Duodenal mucosa (tissue), 2 donors: Measurements from ENCODE around the gene GALE.
"Not testable (repeated sequence)": the region's sequence is repeated elsewhere in the genome, so short reads cannot be mapped to it uniquely, and the experiment has no call there.

Experiments
- H3K27ac ChIP-seq: one replicate; pipeline ENCODE4 v1.7.0; 2013; ENCODE audit warnings: low read depth, low read length
- H3K27me3 ChIP-seq, 2 donors: one replicate each; pipeline ENCODE4 v1.7.0; 2013; ENCODE audit warnings: low read length in 2 of 2, control low read depth in 1 of 2; ENCODE audit not compliant: insufficient read depth in 2 of 2, control insufficient read depth in 1 of 2
- H3K36me3 ChIP-seq, 2 donors: one replicate each; pipeline ENCODE4 v1.7.0; 2013; ENCODE audit warnings: low read length in 2 of 2, control low read depth in 1 of 2; ENCODE audit not compliant: insufficient read depth in 2 of 2, control insufficient read depth in 1 of 2
- H3K4me1 ChIP-seq, 2 donors: one replicate each; pipeline ENCODE4 v1.7.0; 2013; ENCODE audit warnings: low read length in 2 of 2, control low read depth in 1 of 2; ENCODE audit not compliant: insufficient read depth in 2 of 2, control insufficient read depth in 1 of 2
- H3K4me3 ChIP-seq, 2 donors: one replicate each; pipeline ENCODE4 v1.7.0; 2013; ENCODE audit warnings: low read length in 2 of 2, low read depth in 1 of 2
- H3K9ac ChIP-seq, 2 donors: one replicate each; pipeline ENCODE4 v1.7.0; 2013; ENCODE audit warnings: low read length in 2 of 2, low read depth in 1 of 2
- H3K9me3 ChIP-seq, 2 donors: one replicate each; pipeline ENCODE4 v1.7.0; 2013; ENCODE audit warnings: low read length in 2 of 2, control low read depth in 1 of 2; ENCODE audit not compliant: control insufficient read depth in 1 of 2

The GALE gene

DNA sequence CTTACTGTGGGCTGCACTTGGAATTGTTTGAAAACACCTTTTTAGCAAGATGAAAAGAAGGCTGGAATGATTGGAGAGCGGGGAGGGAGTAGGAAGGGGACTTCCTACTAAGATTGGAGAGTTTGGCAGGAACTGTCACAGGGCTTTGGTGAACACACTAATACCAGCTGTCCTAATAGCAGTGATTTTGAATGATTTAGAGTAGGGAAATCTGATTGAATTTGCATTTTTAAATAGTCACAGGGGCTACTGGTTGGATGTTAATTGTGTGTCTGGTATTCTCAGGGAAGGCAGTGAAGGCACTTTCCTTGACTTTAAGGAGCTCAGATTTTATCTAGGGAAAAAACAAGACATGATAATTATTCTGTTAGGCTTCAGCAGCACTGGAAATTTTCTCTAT, 27.2 kb upstream of the GALE start:
- Histone ChIP-seq H3K9ac (no peak overlapping the region), H3K9me3 (no peaks in the 10 kb centered on the region), H3K4me3 (no peak overlapping the region), H3K36me3 (no peaks in the 10 kb centered on the region), H3K4me1 (peaks cover 9 to 10% of the 10 kb centered on the region in 2 donors), H3K27ac (no peak overlapping the region), H3K27me3 (no peaks in the 10 kb centered on the region)

DNA sequence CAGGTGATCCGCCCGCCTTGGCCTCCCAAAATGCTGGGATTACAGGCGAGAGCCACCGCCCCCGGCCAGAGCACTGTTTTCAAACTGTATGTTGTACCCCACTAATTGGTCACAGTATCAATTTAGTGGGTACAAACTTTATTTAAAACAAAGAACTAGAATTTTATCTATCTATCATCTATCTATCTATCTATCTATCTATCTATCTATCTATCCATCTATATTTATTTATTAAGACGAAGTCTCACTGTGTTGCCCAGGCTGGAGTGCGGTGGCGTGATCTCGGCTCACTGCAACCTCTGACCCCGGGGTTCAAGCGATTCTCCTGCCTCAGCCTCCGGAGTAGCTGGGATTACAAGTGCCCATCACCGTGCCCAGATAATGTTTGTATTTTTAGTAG, 26.0 kb upstream of the GALE start:
- H3K4me1 ChIP-seq, H3K4me3 ChIP-seq, H3K27me3 ChIP-seq, H3K9me3 ChIP-seq, H3K27ac ChIP-seq, H3K36me3 ChIP-seq, H3K9ac ChIP-seq: not testable (repeated sequence)

DNA sequence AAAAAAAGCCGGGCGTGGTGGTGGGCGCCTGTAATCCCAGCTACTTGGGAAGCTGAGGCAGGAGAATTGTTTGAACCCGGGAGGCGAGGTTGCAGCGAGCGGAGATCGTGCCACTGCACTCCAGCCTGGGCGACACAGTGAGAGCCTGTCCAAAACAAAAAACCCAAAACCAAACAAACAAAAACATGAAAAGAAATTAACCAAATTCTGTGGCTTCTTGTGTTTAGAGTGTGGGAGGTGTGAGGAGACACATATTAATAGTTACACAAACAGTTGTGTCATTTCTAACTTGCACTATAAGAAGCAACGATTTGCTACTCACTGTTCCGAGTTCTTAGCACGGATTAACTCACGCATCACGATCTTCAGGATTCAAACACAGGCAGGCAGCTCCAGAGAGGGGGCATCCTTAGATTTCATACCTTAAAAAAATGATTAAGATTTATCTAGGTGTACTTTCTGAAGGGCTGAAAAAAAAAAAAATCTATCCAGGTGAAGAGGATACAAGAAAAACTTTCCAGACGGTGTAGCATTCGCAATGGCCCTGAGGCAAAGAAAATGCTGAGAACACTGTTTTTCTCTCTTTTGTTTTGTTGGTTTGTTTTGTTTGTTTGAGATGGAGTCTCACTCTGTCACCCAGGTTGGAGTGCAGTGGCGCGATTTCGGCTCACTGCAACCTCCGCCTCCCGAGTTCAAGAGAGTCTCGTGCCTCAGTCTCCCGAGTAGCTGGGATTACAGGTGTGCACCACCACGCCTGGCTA, 25.4 kb upstream of the GALE start:
- H3K36me3 ChIP-seq = no peaks in the 10 kb centered on the region
- H3K4me1 ChIP-seq = peaks cover 9 to 10% of the 10 kb centered on the region in 2 donors
- H3K9ac ChIP-seq = peak overlapping the region; percentile 99
- H3K4me3 ChIP-seq = peak overlapping the region; percentile 93 to 98
- no peaks in the 10 kb centered on the region for H3K27me3 ChIP-seq
- H3K9me3 ChIP-seq = no peaks in the 10 kb centered on the region
- H3K27ac ChIP-seq = no peak overlapping the region

DNA sequence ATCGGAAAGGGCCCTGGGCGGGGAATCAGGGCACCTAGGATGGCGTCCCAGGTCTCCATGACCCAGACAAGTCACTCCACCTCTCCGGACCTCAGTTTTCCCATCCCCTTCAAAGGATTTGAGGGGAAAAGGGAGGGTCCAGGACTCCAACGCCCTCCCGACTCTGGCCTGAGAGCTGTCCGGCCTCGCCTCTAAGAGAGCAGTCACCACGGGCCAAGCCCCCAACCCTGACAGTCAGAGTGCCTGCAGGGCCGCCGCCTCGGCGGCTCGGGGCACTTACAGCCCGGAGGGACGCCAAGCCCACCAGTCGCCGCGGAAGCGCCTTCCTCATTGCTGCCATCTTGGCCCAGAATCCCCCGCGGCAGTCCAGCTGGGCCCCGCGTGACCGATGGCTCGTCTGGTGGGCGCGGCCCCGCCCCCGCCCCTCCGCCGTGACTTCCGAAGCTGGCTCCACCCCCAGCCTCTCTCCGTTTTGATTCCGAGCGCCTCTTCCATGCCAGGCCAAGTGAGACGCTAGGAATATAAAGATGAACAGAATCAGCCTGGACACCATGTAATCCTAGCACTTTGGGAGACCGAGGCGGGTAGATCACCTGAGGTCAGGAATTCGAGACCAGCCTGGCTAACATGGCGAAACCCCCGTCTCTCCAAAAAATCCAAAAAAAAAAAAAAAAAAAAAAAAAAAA, 24.7 kb upstream of the GALE start, which contains the start of gene HMGCL:
TSS of gene HMGCL (minus strand) at position 354 of the 686 bp plus-strand sequence. CDS start at position 340, 14 bp downstream.
- Histone ChIP-seq H3K4me3 (peak within 1 kb of the TSS; percentile 93 to 98), H3K27ac (peak within 1 kb of the TSS; percentile 86), H3K36me3 (no peaks in the 10 kb centered on the region), H3K27me3 (no peaks in the 10 kb centered on the region), H3K9ac (peak within 1 kb of the TSS; percentile 99), H3K4me1 (peaks cover 9 to 10% of the 10 kb centered on the region in 2 donors), H3K9me3 (no peaks in the 10 kb centered on the region)

DNA sequence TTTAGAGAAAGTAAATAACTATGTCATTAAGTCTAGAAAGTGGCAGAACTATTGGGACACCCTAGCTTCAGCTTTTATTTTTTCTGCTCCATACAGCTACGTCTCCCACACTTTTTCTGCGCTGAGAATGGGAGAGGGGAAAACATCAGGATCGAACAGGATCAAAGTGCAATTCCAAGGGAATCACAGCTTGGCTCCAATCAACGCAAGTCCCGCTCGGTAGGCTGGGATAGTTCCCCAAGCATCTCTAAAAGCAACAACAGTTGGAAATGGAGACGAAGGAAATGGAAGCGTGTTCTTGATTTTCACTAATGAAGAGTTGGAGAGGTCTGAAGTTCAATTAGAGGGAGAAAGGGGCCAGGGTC, 24.1 kb upstream of the GALE start:
- Histone ChIP-seq H3K27ac (peak overlapping the region; percentile 86), H3K4me3 (peak overlapping the region; percentile 93 to 98), H3K4me1 (peaks cover 9 to 10% of the 10 kb centered on the region in 2 donors), H3K36me3 (no peaks in the 10 kb centered on the region), H3K27me3 (no peaks in the 10 kb centered on the region), H3K9me3 (no peaks in the 10 kb centered on the region), H3K9ac (peak overlapping the region; percentile 99)

DNA sequence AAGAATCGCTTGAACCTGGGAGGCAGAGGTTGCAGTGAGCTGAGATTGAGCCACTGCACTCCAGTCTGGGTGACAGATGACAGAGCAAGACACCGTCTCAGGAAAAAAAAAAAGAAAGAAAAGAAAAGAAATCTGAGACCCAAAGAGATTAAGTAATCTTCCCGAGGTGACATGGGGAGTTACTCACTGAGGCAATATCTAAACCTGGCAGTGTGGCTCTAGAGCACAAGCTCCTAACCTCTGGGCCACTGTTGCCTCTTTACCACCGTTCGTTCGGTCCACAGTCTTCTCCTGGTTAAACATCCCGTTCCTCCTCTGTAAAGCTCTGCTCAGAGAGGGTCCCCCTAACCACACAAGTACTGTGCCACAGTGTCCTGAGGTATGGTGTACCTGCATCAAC, 23.2 kb upstream of the GALE start:
- no peaks in the 10 kb centered on the region for H3K27me3 ChIP-seq
- no peaks in the 10 kb centered on the region for H3K9me3 ChIP-seq
- H3K27ac ChIP-seq = no peak overlapping the region
- H3K4me3 ChIP-seq = no peak overlapping the region
- H3K9ac ChIP-seq = no peak overlapping the region
- no peaks in the 10 kb centered on the region for H3K36me3 ChIP-seq
- H3K4me1 ChIP-seq = peaks cover 9 to 10% of the 10 kb centered on the region in 2 donors

DNA sequence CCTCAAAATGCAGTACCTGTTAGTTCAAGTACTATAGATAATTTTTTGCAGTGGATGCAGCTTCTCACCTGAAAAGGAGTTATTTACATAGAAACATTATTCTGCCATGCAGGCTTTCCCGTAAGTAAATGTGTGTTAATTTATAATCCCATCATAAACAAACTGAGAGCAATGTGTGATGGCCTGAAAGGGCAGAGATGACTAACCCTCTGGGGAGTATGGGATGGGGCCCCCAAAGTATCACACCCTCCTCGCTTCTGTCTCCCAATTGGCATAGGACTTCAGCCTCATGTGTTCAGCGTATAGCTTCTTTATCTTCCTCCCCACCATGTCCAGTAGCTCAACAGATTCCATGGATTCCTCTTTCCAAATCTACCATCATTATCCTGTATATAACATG, 17.1 kb upstream of the GALE start:
- Histone ChIP-seq H3K9me3 (no peaks in the 10 kb centered on the region), H3K4me3 (no peak overlapping the region), H3K27ac (no peak overlapping the region), H3K9ac (no peak overlapping the region), H3K4me1 (no peaks in the 10 kb centered on the region), H3K36me3 (peaks cover 19 to 43% of the 10 kb centered on the region in 2 donors), H3K27me3 (no peaks in the 10 kb centered on the region)

DNA sequence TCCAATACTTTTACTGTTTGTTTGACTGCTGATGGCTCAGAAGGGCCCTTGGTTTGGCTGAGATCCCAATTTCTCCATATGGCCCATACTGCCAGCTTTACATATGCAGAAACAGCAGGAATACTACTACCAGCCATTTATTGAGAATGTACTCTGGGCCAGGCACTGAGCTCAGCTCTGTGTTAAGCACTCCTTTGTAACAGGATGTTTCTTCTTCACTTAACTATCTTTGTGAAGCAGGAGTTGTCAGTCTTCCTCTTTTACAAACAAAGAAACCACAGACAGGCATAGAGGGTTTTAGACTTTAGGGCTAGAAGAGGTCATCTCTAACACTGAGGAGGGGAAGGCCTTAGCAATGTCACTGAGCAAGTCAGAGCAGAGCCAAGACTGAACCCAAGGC, 16.4 kb upstream of the GALE start:
- Histone ChIP-seq H3K9me3 (no peaks in the 10 kb centered on the region), H3K27ac (no peak overlapping the region), H3K4me1 (no peaks in the 10 kb centered on the region), H3K27me3 (no peaks in the 10 kb centered on the region), H3K9ac (no peak overlapping the region), H3K36me3 (peaks cover 19 to 43% of the 10 kb centered on the region in 2 donors), H3K4me3 (no peak overlapping the region)

DNA sequence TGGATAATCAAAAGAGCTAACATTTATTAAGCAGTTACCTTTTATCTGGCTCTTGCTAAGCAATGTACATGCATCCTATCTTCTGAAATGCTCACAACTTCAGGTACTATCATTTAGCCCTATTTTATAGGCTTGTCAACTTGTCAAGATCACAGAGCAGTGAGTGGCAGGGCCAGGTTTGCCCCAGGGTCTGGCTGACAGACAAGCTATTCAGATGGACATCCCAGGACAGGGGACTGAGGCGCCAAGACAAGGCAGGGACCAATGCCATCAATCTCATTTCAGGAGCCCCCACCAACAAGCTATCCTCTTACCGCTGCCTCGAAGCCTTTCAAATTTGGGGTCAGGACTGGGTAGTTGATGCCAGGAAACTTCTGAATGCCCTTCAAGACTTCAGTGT, 15.8 kb upstream of the GALE start:
- Histone ChIP-seq H3K4me1 (peaks cover 0 to 2% of the 10 kb centered on the region in 2 donors), H3K36me3 (peaks cover 19 to 43% of the 10 kb centered on the region in 2 donors), H3K9me3 (no peaks in the 10 kb centered on the region), H3K27me3 (no peaks in the 10 kb centered on the region), H3K9ac (no peak overlapping the region), H3K4me3 (no peak overlapping the region), H3K27ac (no peak overlapping the region)

DNA sequence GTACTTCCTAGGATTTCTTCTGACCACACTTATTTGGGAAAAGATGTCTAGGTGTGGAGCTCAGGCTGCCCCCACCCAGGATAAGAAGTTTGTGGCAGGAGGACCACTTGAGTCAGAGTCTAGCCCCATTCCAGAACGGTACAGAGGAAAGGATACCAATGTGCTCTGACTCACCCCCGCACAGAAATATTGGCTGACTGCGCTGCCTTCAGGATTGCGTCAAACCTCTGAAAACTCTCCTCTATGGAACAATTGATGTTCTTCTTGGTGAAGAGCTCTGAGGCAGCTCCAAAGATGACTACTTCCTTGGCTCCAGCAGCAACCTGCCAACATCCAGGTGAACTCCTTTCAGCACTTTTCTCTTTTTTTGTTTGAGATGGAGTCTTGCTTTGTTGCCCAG, 13.5 kb upstream of the GALE start:
- peaks cover 19 to 43% of the 10 kb centered on the region in 2 donors for H3K36me3 ChIP-seq

More for the DNA sequence above, 13.5 kb upstream of the GALE start:
- Histone ChIP-seq H3K4me1 (peaks cover 13 to 20% of the 10 kb centered on the region in 2 donors), H3K4me3 (no peak overlapping the region), H3K9ac (no peak overlapping the region), H3K9me3 (no peaks in the 10 kb centered on the region), H3K27ac (no peak overlapping the region), H3K27me3 (no peaks in the 10 kb centered on the region)
